ENCODE measurements around the gene DPH1. TPM values are rescaled to one million over a fixed set of nuclear protein-coding genes. Genes with fewer than 3 reads are reported as not detected.

DPH1 gene
- total and polyA plus RNA-seq, 3 donors from 2014 or later = 32.6 to 93.3 (median 91.9) TPM

- H3K4me1 ChIP-seq = peaks cover 70% of the 10 kb centered on the region
- 42 to 63% methylated on average over 4 to 5 of the region's 5 CpGs for WGBS, 2 donors
- intact Hi-C loops (cut with DNase I; ENCODE audit: low total_unique reads) = no loop called here
- peak overlapping the region; percentile 35 to 82 for H3K27ac ChIP-seq
- DNase-seq = no peak
- H3K9me3 ChIP-seq = no peaks in the 10 kb centered on the region
- no peak overlapping the region for H3K4me3 ChIP-seq
- H3K27me3 ChIP-seq = no peaks in the 10 kb centered on the region
- no peaks in the 10 kb centered on the region for H3K36me3 ChIP-seq (ENCODE audit: low read depth, missing control alignments)
- no peak for TF ChIP-seq POLR2A (IDR thresholded peaks at IDR 0.05)
- TF ChIP-seq CTCF (IDR thresholded peaks at IDR 0.05) = no peak
These were observed 55.6 kb downstream of the DPH1 start for GRCh38 chr17:2085648-2085949.

DNA sequence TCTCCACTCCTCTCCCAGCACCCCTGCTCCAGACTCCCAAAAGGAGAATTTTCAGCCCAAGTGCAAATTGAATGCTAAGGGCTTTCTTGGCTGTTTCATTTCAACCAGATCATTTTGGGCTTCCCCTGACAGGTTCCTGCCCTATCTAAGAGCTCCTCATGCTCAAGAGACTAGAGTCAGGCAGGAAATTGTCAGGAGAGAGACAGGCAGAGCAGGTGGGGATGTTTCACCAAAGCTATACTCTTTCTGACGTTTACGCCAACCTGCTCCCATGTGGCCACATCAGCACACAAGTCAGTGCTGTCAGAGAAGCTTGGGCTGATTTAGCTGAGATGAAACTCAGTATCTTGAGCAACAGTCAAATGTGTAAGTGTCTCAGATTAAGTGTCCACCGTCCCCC, 56.4 kb downstream of the DPH1 start:
- H3K4me3 ChIP-seq = no peak overlapping the region
- TF ChIP-seq CTCF (IDR thresholded peaks at IDR 0.05) (no peak), POLR2A (IDR thresholded peaks at IDR 0.05) (no peak)
- no peaks in the 10 kb centered on the region for H3K36me3 ChIP-seq (ENCODE audit: low read depth, missing control alignments)
- peaks cover 76% of the 10 kb centered on the region for H3K4me1 ChIP-seq
- intact Hi-C loops (cut with DNase I; ENCODE audit: low total_unique reads) = no loop called here
- H3K27ac ChIP-seq = peak overlapping the region in 1 of 2 donors; percentile 82
- H3K27me3 ChIP-seq = no peaks in the 10 kb centered on the region
- no peaks in the 10 kb centered on the region for H3K9me3 ChIP-seq
- DNase-seq = no peak
- 76 to 79% methylated on average over 3 of the region's 3 CpGs for WGBS, 2 donors

- intact Hi-C loops (cut with DNase I; ENCODE audit: low total_unique reads) = no loop called here
- no peak for TF ChIP-seq CTCF (IDR thresholded peaks at IDR 0.05)
- TF ChIP-seq POLR2A (IDR thresholded peaks at IDR 0.05) = no peak
- Histone ChIP-seq H3K27me3 (no peaks in the 10 kb centered on the region), H3K27ac (no peak overlapping the region), H3K36me3 (ENCODE audit: low read depth, missing control alignments) (no peaks in the 10 kb centered on the region), H3K4me1 (peaks cover 67% of the 10 kb centered on the region), H3K9me3 (no peaks in the 10 kb centered on the region), H3K4me3 (no peak overlapping the region)
- no peak for DNase-seq
- WGBS, 2 donors = 51 to 68% methylated on average over 10 of the region's 10 CpGs
These were observed 57.8 kb downstream of the DPH1 start for GRCh38 chr17:2087597-2088211.

DNA sequence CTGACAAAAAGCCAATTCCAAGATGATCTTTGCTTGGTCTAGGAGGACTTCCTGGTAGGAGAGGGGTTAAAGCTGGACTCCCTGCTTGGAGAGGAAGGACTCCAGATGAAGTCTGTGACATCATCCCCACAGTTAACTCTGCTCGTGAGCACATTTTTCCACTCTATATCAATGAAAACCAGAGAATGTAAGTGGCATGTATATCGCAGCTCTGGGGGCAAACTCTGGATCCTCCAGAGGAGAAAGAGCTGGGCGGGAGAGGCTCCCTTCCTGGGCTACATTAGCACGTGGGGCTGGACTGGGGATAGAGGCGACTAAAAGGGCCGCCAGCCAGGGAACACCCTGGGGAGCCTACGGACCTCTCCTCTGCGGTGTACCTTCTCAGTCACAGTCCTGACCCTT, 59.1 kb downstream of the DPH1 start:
- H3K36me3 ChIP-seq (ENCODE audit: low read depth, missing control alignments) = no peaks in the 10 kb centered on the region
- H3K4me3 ChIP-seq = no peak overlapping the region
- H3K4me1 ChIP-seq = peaks cover 54% of the 10 kb centered on the region
- H3K27me3 ChIP-seq = no peaks in the 10 kb centered on the region
- no peaks in the 10 kb centered on the region for H3K9me3 ChIP-seq
- DNase-seq = no peak
- WGBS, 2 donors = 23 to 40% methylated on average over 8 of the region's 8 CpGs
- H3K27ac ChIP-seq = peak overlapping the region; percentile 47 to 76
- TF ChIP-seq CTCF (IDR thresholded peaks at IDR 0.05) = no peak
- no peak for TF ChIP-seq POLR2A (IDR thresholded peaks at IDR 0.05)
- intact Hi-C loops (cut with DNase I; ENCODE audit: low total_unique reads) = no loop called here

DNA sequence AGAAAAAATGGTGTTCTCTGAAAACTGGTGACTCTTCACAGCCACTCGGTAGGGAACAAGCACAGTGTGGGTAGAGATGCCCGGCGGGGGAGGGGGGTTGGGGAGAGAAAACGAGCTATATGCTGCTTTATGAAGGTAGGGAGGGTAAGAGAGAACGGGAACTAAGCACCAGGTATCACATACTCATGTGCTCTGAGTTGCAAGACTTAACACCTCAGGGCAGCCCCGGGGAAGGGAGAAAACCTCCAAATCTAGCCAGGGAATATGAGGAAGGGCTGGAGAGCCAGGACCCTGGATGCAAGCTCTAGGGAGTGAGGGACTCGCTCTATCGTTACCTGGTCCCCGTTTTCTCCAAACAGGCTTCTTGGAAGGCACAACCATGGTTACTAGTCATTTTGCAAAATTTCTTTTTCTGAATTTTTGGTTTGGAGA, 60.3 kb downstream of the DPH1 start:
- H3K36me3 ChIP-seq (ENCODE audit: low read depth, missing control alignments) = no peaks in the 10 kb centered on the region
- intact Hi-C loops (cut with DNase I; ENCODE audit: low total_unique reads) = loop anchor here (10.0 kb wide), 1 partner anchor 85 kb away; no protein-coding TSS in a partner anchor
- H3K27ac ChIP-seq = peak overlapping the region; percentile 21 to 57
- 54 to 64% methylated on average over 9 of the region's 9 CpGs for WGBS, 2 donors
- TF ChIP-seq CTCF (IDR thresholded peaks at IDR 0.05) = no peak
- TF ChIP-seq POLR2A (IDR thresholded peaks at IDR 0.05) = no peak
- H3K4me1 ChIP-seq = peaks cover 42% of the 10 kb centered on the region
- no peaks in the 10 kb centered on the region for H3K9me3 ChIP-seq
- H3K27me3 ChIP-seq = no peaks in the 10 kb centered on the region
- no peak overlapping the region for H3K4me3 ChIP-seq
- no peak for DNase-seq
